Neural progenitor cell (in vitro differentiated cells): ENCODE results near the gene ZNF331.

Experiments
- EZH2 ChIP-seq: fragments of 200-600 bp; sonication (generic); IDR thresholded peaks from 2 replicates; pipeline ENCODE4 v1.6.1; 2017; ENCODE audit warnings: antibody characterized with exemption, mild to moderate bottlenecking, moderate library complexity
- TF ChIP-seq, protein P1 (sequence below): fragments of 200-600 bp; sonication (generic); IDR thresholded peaks from 2 replicates; pipeline ENCODE4 v1.5.1; 2017; ENCODE audit warnings: antibody characterized with exemption, mild to moderate bottlenecking

DNA sequence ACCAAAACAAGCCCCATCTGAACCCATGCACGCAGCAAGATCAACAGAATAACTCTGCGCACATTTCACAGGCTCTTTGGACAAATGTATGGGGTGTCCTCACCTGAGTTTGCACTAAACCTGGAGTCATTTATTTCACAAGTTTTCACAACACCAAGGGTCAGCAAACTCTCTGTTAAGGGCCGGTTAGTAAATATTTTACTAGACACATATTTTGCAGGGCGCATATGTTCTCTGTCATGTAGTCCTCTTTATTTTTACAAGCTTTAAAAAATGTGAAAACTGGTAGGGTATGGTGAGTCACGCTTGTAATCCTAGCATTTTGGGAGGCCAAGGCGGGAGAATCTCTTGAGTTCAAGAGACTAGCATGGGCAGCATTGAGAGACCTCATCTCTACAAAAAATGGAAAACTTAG is 48.3 kb downstream of the ZNF331 start:
- TF ChIP-seq EZH2: no peak
- TF ChIP-seq, protein P1, sequence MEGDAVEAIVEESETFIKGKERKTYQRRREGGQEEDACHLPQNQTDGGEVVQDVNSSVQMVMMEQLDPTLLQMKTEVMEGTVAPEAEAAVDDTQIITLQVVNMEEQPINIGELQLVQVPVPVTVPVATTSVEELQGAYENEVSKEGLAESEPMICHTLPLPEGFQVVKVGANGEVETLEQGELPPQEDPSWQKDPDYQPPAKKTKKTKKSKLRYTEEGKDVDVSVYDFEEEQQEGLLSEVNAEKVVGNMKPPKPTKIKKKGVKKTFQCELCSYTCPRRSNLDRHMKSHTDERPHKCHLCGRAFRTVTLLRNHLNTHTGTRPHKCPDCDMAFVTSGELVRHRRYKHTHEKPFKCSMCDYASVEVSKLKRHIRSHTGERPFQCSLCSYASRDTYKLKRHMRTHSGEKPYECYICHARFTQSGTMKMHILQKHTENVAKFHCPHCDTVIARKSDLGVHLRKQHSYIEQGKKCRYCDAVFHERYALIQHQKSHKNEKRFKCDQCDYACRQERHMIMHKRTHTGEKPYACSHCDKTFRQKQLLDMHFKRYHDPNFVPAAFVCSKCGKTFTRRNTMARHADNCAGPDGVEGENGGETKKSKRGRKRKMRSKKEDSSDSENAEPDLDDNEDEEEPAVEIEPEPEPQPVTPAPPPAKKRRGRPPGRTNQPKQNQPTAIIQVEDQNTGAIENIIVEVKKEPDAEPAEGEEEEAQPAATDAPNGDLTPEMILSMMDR: no peak
